Renal cortex interstitium (tissue), 15 donors: ENCODE data around the gene WFDC12. TPM values are rescaled to one million over a fixed set of nuclear protein-coding genes. Genes with fewer than 3 reads are reported as not detected.
"Not testable (repeated sequence)": the region's sequence is repeated elsewhere in the genome, so short reads cannot be mapped to it uniquely, and the experiment has no call there.

ENCODE experiments used
- DNase-seq, 11 donors: peaks; one replicate each; pipeline ENCODE4 v3.0.0-alpha.2; 2013; ENCODE audit warnings: low read depth in 9 of 11, low spot score in 4 of 11; ENCODE audit errors: extremely low read depth in 1 of 11
- long read RNA-seq, 16 experiments: transcript quantifications; one replicate each; lab custom pipeline, GENCODE V29; 2026
- polyA plus RNA-seq, 3 donors: library from polyadenylated mRNA; unstranded; fragments of 120-200 nt; gene quantifications; one replicate each; pipeline ENCODE4 v1.2.1, GENCODE V29; 2013; ENCODE audit not compliant: insufficient read length in 3 of 3

WFDC12 gene, protein sequence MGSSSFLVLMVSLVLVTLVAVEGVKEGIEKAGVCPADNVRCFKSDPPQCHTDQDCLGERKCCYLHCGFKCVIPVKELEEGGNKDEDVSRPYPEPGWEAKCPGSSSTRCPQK
- polyA plus RNA-seq: not detected
- long read RNA-seq, donor 1: 0 reads
- long read RNA-seq, donor 2: 0 reads
- long read RNA-seq, donor 3: 0 reads
- long read RNA-seq, donor 4: 0 reads
- long read RNA-seq, donor 5: 0 reads
- long read RNA-seq, donor 6: 0 reads
- long read RNA-seq, donor 7: 0 reads
- long read RNA-seq, donor 8: 0 reads
- long read RNA-seq, donor 9: 0 reads
- long read RNA-seq, donor 10: 0 reads
- long read RNA-seq, donor 11: 0 reads
- long read RNA-seq, donor 12: 0 reads
- long read RNA-seq, donor 13: 0 reads
- long read RNA-seq, donor 14: 0 reads
- long read RNA-seq, donor 15: 0 reads
- long read RNA-seq, donor 16: 0 reads

DNA sequence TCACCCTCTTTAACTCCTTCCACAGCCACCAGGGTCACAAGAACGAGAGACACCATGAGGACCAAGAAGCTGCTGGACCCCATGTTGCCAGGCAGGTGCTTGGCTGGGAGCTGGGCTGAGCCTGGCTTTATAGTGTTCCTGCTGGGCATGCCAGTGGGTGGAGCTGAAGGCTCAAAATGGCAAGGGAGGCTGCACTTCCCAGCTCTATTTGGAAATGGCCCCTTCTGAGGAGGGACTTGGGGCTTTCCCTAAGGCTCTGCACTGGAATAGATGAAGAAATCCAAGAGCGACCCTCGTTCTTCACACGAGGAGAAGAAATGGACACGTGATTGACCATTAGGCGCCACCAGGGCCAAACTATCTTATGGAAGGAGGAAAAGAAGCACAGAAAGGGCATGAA lies at the start of gene WFDC12:
TSS of gene WFDC12 (minus strand) at position 101 of the 400 bp plus-strand sequence. CDS start at position 83, 18 bp downstream.
- DNase-seq: no peak

DNA sequence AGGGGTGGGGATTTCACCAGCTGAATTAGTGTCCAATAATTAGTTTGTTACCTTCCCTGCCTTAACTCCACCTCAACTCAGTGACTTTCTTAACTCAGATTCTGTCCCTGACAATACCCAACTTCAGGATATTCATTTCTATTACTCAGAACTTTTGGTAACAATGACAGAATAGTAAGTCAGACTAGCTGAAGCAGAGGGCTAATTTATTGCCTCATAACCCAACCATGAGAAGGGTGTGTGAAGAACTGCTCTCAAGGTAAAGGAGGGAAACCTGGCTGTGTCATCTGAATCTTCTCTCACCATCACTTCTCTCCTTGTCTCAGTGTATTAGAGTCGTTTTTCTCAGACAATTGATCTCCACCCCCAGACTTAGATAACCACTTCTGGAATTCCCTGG lies 49.3 kb upstream of the WFDC12 start:
- DNase-seq: no peak

DNA sequence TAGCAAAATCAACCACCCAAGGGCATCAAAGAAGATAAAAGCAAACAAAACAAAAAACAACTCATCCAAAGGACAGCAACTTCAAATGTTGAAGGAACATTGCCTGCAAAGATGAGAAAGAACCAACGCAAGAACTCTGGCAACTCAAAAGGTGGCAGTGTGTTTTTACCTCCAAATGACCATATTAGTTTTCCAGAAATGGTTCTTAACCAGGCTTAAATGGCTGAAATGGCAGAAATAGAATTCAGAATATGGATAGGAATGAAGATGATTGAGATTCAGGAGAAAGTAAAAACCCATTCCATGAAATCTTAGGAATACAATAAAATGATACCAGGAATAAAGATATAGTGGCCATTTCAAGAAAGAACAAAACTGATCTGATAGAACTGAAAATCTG lies 40.6 kb upstream of the WFDC12 start:
- DNase-seq: no peak

DNA sequence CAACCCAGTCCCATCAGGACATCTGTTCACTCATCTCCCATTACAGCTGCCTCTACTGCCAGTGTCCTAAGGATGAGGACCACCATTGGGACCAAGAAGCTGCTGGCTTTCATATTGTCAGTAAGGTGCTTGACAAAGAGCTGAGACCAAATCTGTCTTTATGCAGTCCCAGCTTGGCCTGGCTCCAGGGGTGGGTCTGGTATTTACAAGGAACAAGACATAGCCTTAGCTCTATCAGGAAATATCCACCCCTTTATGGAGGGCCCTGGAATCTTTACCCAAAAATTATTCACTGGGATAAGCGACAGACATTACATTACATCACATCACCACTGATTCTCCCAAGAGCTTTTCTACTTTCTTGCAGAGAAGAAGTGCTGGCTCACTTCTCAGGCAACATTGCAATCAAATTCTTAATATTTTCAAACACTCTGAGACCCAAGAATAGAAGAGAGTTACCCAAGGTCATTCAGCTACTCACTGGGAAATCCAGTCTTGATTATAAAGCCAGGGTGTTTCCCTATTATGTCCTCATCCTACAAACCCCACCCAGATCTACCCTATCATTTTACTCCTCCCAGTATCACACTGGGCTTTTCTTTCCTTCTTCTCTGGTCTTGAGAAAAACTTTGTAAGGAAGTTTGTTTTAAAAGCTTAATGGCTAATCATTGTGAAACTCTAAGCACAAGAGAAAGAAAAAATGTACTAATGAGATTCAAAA lies 39.0 kb upstream of the WFDC12 start:
- DNase-seq: no peak

DNA sequence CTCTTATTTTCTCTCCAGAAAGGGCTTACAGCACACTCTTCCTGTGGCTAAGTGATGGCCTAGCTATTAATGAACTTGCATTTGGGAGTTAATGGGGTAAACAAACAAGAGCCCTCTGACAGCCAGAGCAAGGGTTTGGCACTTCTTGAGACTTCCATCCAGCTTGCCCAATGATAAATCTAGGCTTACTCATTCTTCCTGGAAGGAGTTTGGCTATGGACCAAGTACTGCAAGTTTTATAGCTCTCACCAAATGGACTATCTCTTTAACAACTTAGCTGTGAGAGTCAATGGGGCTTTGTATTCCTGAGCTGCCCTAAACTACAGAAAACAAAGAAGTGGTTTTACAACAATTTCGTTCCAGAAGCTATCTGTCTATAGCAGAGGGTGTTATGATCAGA lies 33.7 kb upstream of the WFDC12 start:
- DNase-seq: no peak

DNA sequence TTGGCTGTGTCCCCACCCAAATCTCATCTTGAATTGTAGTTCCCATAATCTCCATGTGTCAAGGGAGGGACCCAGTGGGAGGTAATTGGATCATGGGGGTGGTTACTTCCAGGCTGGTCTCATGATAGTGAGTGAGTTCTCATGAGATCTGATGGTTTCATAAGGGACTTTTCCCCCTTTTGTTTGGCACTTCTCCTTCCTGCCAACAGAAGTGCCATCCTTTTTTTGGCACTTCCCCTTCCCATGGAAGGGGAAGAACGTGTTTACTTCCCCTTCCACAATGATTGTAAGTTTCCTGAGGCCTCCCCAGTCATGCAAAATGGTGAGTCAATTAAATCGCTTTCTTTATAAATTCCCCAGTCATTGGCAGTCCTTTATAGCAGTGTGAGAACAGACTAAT lies 32.4 kb upstream of the WFDC12 start:
- no peak for DNase-seq

DNA sequence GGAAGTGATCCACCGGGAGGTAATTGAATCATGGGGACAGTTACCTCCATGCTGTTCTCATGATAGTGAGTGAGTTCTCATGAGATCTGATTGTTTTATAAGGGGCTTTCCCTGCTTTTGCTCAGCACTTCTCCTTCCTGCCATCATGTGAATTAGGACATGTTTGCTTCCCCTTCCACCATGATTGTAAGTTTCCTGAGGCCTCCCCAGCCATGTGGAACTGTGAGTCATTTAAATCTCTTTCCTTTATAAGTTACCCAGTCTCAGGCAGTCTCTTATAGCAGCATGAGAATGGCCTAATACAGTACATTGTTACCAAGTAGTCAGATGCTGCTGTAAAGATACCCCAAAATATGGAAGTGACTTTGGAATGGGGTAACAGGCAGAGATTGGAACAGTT lies 30.5 kb upstream of the WFDC12 start:
- DNase-seq: not testable (repeated sequence)

DNA sequence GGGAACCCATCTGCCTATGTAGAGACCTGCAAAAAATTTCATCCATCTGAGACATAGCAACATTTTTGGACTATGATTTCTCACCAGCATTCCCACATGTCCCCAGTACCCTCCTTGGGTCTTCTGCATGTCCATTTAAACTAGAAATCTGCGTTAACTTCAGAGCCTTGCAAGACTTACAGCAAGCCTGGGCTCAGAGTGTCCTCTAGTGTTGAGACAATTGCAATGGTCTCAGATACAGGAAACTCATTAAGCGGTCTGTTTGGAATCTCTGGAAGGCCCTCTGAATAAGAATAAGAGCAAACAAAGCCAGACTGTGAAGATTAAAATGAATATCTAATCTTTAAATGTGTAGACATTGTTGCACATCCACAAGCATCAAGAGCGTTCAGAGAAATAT lies 29.9 kb upstream of the WFDC12 start:
- DNase-seq: no peak

DNA sequence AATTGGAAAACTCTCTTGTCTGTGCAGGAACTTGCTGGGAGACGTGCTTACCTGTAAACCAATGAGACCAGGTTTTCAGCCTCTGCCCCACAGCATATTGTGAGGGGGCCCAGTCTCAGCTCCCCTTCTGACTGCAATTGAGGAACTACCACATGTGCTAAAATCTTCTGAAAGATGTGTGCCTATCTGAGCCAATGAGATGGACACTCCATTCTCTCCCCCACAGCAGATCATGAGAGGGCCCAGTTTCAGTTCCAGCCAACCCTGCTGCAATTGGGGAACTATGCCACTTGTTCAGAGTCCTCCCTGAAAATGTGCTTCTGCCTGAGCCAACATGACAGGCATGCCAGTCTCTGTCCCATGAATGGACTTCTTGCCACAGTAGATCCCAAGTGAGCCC lies 29.5 kb upstream of the WFDC12 start:
- no peak for DNase-seq

DNA sequence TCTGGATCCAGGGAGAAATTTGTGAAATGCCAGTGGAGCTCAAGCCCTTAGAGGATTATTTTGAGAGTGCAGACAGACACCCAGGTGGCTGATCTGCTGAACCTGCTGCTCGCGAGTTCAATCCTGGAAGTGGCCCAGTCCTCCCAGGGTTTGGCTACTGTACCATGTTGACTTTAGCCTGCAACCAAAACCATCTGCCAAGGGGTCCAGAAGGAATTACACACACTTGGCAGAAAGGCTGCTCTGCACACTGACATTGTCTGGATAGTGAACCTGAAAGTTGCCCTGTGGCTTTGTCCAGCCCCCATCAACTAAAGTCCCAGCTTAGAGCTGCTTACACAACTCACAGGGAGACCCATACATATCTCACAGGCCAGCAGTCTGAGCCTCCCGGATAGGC lies 28.9 kb upstream of the WFDC12 start:
- no peak for DNase-seq

DNA sequence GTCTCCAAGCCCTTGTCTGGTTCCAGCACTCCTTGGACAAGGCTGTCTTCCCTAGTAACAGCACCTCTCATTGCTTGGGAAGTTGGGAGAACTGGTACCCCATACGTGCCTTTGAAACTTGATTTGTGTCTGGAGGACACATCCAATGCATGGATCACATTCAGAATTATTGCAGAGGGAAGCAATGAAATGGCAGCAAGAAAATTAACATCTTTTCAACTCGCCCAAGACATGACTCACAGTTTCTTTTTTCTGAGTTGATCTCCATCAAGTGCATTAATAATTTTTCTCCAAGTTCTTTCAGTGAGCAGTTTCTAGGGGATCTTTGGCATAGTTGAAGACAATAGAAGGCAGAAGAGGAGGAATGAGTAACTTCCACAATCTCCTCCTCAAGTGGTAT lies 28.1 kb upstream of the WFDC12 start:
- DNase-seq: no peak

DNA sequence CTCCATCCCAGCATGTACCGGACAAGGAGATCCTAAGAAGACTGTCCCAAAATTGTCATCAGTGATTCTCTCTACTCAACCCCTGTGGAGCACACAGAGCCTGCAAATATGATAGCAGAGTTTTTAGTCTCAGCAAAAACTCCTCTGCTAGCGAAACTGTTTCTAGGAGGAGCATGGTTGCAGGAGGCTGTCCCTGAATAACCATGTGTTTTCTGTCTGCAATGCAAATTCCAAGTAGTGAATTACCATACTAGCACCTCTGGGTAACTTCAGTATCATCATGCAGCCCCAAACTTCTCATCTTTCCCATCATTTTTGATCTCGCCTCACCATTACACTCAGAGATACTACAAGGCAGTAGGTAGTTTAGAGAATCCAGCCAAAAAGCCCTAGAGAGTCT lies 24.8 kb upstream of the WFDC12 start:
- DNase-seq: no peak

DNA sequence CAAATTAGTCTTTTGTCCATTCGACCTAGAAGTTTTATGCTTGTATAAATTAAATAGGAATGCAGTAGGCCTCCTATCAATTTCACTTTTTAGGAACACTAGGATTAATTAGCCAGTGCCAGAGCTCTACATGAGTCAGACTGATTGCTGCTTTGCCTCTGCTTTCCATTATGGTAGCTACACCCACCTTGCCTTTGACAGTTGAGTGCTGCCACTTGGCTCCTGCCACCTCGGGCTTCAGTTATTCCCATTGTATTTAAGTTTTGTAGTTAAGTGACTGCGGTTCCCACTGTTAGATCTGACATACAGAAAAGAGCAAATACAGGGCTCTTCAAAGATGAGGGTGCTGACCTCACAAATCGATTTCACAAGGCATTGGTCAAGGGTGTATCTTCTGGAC lies 16.6 kb upstream of the WFDC12 start:
- no peak for DNase-seq

DNA sequence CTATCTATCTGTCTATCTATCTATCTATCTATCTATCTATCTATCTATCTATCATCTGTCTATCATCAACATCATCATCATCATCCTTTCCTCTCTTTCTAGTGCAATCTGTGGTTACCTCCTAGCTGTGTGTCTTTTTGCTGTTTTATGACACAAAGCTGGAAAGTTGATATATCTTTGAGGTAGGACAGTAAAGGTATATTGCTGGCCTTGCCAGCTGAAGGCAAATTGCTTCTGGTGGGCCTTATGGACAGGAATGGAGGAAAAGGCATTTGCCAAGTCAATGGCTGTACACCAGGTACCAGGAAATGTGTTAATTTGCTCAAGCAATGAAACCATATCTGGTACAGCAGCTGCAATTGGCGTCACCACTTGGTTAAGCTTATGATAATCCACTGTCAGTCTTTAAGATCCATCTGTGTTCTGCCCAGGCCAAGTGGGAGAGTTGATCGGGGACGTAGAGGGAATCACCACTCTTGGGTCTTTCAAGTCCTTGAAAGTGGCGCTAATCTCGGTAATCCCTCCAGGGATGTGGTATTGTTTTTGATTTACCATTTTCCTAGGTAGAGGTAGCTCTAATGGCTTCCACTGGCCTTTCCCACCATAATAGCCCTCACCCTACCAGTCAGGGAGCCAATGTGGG lies 15.6 kb upstream of the WFDC12 start:
- not testable (repeated sequence) for DNase-seq

DNA sequence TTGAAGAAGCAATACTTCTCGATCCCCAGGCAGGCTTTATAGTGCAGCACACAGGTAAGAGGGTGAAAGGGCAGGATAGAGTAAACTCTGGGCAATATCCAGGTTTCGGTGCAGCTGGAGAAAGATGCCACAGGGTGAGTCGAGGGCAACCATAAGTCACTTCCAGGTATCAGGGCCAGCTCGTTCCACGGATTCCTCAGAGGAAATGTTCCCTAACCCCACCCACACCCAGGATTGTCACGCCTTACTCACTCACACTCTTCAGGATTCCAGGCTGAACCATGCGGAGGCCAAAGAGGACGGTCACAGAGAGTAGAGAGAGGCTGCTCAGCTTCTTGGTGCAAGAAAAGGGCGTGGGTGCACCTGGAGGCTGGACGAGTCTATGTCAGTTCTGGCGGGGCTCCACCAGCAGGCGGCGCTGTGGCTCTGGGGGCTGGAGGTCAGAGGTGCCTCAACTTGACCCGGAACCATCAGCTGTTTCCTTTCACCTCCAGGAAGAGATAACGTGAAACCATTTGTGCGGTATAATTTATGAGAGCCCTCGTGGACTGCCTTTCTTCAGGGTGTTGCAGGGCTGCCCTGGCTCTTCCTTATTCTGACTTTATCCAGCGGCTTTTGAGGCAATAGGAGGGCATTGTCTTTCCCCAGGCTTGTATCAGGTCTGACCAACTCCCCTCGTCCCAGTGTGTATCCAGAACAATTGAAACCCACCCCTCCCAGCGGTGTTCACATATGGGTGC lies 14.5 kb upstream of the WFDC12 start:
- DNase-seq: no peak

DNA sequence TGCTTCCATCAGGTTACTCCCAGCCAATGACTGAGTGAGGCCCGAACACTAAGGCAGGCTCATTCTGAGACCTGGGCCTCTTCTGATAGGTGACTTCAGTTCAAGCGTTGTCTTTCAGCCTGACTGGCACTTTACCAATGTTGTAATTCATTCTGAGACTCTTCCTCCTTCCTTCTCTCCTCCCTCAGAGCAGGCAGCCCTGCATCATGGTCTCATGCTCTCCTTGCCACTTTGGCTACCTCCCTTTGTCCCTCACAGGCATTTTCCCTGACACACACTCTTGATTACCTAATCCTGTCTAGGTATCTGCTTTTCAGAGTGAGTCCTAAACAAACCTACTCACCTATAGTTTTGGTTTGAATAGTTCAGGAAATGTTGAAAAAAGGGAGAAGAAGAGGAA lies 12.6 kb upstream of the WFDC12 start:
- DNase-seq: no peak

DNA sequence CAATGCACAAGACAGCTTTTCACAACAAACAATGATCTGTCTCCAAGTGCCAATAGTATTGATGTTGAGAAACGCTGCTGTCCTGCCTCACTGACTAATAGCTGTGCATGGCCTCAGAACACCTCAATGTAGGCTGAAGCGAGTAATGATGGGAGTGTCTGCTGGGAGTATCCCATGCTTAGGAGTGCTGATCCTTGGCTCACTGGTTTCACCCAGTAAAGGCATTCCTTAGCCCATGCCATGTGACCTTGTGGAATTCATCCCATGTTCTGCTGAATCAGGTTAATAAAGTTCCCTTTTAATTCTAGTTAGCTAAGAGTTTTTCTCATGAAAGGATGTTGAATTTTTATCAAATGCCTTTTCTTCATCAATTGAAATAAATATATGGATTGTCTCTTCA lies 3.8 kb upstream of the WFDC12 start:
- peak in 7 of 11 donors; percentile 4 to 38 (median 13) for DNase-seq

DNA sequence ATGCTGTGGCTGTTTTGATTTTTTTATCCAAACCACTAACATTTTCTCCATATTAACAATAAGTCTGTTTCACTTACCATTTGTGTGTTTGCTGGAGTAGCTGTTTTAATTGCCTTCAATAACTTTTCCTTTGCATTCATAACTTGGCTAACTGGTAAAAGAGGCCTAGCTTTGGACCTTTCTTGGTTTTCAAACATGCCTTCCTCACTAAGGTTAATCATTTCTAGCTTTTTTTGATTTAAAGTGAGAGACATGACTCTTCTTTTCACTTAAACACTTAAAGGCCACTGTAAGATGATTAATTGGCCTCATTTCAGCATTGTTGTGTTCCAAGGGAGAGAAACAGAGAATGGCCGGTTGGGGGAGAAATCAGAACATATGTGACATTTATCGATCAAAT lies 2.9 kb downstream of the WFDC12 start:
- DNase-seq: no peak

DNA sequence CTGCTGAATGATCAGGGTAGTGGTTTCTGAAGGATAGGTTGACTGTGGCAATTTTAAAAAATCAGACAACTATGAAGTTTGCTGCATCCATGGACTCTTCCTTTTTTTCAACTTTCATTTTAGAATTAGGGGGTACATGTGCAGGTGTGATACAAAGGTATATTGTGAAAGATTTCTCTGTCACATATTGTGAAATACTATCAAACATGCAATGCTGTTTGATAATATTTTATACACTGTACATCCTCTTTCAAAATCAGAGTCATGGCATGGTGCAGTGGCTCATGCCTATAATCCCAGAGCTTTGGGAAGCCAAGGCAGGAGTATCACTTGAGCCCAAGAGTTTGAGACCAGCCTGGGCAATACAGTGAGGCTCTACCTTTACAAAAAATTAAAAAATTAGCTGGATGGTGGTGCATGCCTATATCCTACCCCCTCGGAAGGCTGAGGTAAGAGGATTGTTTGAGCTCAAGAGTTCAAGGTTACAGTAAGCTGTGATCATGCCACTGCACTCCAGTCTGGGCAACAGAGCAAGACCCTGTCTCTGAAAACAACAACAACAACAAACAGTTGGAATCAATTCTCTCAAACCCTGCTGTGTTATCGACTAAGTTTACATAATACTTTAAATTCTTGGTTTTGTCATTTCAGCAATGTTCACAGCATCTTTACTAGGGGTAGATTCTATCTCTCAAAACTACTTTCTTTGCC lies 4.6 kb downstream of the WFDC12 start:
- DNase-seq: no peak
